ENCODE data around the gene MMP28.

DNA sequence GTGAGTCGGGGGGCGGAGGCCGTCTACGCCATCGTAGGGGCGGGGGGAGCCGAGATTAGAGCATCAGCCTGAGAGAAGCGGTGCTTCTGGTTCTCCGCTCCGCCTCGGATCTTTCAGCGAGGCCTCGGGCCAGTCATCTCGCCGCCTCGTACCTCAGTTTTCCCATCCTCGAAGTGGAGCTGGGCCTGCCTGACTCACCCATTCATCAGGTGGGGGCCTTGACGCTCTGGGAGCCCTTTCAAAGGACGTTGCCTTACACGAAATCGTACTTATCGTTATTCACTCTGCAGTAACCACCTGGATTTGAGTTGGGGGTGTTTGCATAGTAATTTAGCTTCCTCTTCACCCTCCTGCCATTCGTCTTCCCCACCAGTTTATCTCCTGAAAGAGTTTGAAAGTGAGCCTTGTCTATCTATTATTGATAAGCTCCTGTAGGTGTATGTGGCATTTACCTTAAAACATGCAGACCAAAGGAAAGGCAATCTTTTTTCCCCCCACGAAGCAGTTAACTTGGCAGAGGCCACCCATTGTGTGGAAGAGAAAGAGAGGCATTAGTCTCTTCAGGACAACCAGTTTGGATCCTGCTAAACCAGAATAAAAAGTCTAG, 14.5 kb upstream of the MMP28 start:
- TF ChIP-seq, protein P1, sequence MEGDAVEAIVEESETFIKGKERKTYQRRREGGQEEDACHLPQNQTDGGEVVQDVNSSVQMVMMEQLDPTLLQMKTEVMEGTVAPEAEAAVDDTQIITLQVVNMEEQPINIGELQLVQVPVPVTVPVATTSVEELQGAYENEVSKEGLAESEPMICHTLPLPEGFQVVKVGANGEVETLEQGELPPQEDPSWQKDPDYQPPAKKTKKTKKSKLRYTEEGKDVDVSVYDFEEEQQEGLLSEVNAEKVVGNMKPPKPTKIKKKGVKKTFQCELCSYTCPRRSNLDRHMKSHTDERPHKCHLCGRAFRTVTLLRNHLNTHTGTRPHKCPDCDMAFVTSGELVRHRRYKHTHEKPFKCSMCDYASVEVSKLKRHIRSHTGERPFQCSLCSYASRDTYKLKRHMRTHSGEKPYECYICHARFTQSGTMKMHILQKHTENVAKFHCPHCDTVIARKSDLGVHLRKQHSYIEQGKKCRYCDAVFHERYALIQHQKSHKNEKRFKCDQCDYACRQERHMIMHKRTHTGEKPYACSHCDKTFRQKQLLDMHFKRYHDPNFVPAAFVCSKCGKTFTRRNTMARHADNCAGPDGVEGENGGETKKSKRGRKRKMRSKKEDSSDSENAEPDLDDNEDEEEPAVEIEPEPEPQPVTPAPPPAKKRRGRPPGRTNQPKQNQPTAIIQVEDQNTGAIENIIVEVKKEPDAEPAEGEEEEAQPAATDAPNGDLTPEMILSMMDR (conservative IDR thresholded peaks at IDR 0.05; ENCODE audit: low read length), result no peak
- no peak for TF ChIP-seq EZH2phosphoT487 (IDR thresholded peaks at IDR 0.05; ENCODE audit: borderline replicate concordance, low read depth, low read length)
